AG04450 (cell line): ENCODE measurements around the gene NAB2. TPM values are rescaled to one million over a fixed set of nuclear protein-coding genes. Genes with fewer than 3 reads are reported as not detected.

Experiments used
- CTCF ChIA-PET: fragments of 300-600, 350-600 bp; formaldehyde crosslinking; extraction: SDS; loops from one replicate; lab custom pipeline; 2022; ENCODE audit warnings: antibody characterized with exemption, inconsistent platforms; lab: Charles Lee
- POLR2A ChIA-PET: fragments of 350-600 bp; formaldehyde crosslinking; extraction: SDS; loops from one replicate; lab custom pipeline; 2021; ENCODE audit warnings: antibody characterized with exemption, inconsistent platforms; lab: Yijun Ruan, JAX
- DNase-seq: peaks from one replicate; pipeline ENCODE4 v3.0.0-alpha.2; 2011; ENCODE audit warnings: low read depth, low spot score
- H3K27ac ChIP-seq: one replicate; pipeline ENCODE4 v1.5.1; 2012; ENCODE audit warnings: low read depth, low read length, control low read depth
- H3K27me3 ChIP-seq: one replicate; pipeline ENCODE4 v1.6.0; 2012; ENCODE audit warnings: low read length; ENCODE audit not compliant: control insufficient read depth, insufficient read depth
- H3K4me3 ChIP-seq: 2 replicates; pipeline ENCODE4 v1.5.1; 2011; ENCODE audit warnings: mild to moderate bottlenecking, low read depth, low read length, control low read depth
- H3K9me3 ChIP-seq: 2 replicates; pipeline ENCODE4 v1.5.1; 2012; ENCODE audit warnings: low read length; ENCODE audit not compliant: control insufficient read depth, insufficient read depth
- CTCF ChIP-seq: IDR thresholded peaks from 2 replicates; pipeline ENCODE4 v1.5.1; 2011; ENCODE audit warnings: low read depth, low read length, control low read depth, inconsistent platforms
- polyA plus RNA-seq: library from polyadenylated mRNA; depleted of rRNA; stranded (reverse); fragments of >200 nt; gene quantifications from 2 replicates; pipeline ENCODE4 v1.2.3, GENCODE V29; 2011; rRNA removed

Gene NAB2
- polyA plus RNA-seq, 1 experiment = 46.4 TPM

GRCh38 chr12:57142121-57142520, 53.2 kb downstream of the NAB2 start:
- POLR2A ChIA-PET = interaction anchor here (0.6 kb wide), 1 partner anchor 47 kb away, joined by 3 read pairs; no protein-coding TSS in a partner anchor
- H3K27me3 ChIP-seq = no peaks in the 10 kb centered on the region
- no peak overlapping the region for H3K4me3 ChIP-seq
- DNase-seq = no peak
- TF ChIP-seq CTCF = no peak
- CTCF ChIA-PET = interaction anchor here (0.9 kb wide), 1 partner anchor 9 kb away, joined by 3 read pairs; no protein-coding TSS in a partner anchor
- no peaks in the 10 kb centered on the region for H3K9me3 ChIP-seq
- H3K27ac ChIP-seq = no peak overlapping the region

- no peak for DNase-seq
- CTCF ChIA-PET = interaction anchor here (0.9 kb wide), 1 partner anchor 9 kb away, joined by 3 read pairs; no protein-coding TSS in a partner anchor
- POLR2A ChIA-PET = no interaction called here
- TF ChIP-seq CTCF = no peak
- no peaks in the 10 kb centered on the region for H3K9me3 ChIP-seq
- H3K27me3 ChIP-seq = no peaks in the 10 kb centered on the region
- no peak overlapping the region for H3K4me3 ChIP-seq
- H3K27ac ChIP-seq = no peak overlapping the region
Measured at GRCh38 chr12:57142727-57143126, 53.8 kb downstream of the NAB2 start.

GRCh38 chr12:57143454-57143853, 54.5 kb downstream of the NAB2 start:
- no peak for DNase-seq
- ChIA-PET POLR2A (no interaction called here), CTCF (no interaction called here)
- no peak overlapping the region for H3K4me3 ChIP-seq
- H3K27ac ChIP-seq = no peak overlapping the region
- H3K27me3 ChIP-seq = no peaks in the 10 kb centered on the region
- H3K9me3 ChIP-seq = no peaks in the 10 kb centered on the region
- no peak for TF ChIP-seq CTCF

Other genes with a start within 250 kb of the NAB2 start
- gene SDR9C7, start 154.7 kb upstream of the NAB2 start, polyA plus RNA-seq = not detected in 2 replicates
- gene RDH16, start 131.5 kb upstream of the NAB2 start, polyA plus RNA-seq = 0.06 TPM in 1 of 2 replicates, not detected in the other
- 5.8 and 6.4 TPM in 2 replicates for gene ZBTB39, start 82.6 kb upstream of the NAB2 start, polyA plus RNA-seq
- 8.0 and 8.9 TPM in 2 replicates for gene TAC3, start 72.6 kb upstream of the NAB2 start, polyA plus RNA-seq
- gene MYO1A, start 39.0 kb upstream of the NAB2 start, polyA plus RNA-seq = not detected in 2 replicates
- gene NEMP1, start 10.3 kb upstream of the NAB2 start, polyA plus RNA-seq = 8.3 and 11.9 TPM in 2 replicates
- 79.5 and 94.2 TPM in 2 replicates for gene STAT6, start 22.2 kb downstream of the NAB2 start, polyA plus RNA-seq
- 49.9 and 95.0 TPM in 2 replicates for gene LRP1, start 39.4 kb downstream of the NAB2 start, polyA plus RNA-seq
- not detected in 2 replicates for gene LRP1-AS, start 58.5 kb downstream of the NAB2 start, polyA plus RNA-seq
- 0.79 and 1.0 TPM in 2 replicates for gene NXPH4, start 127.7 kb downstream of the NAB2 start, polyA plus RNA-seq
- gene SHMT2, start 140.6 kb downstream of the NAB2 start, polyA plus RNA-seq = 266 and 314 TPM in 2 replicates
- 0.25 and 0.65 TPM in 2 replicates for gene STAC3, start 162.1 kb downstream of the NAB2 start, polyA plus RNA-seq